IMR-90 (cell line): ENCODE results near the gene RELCH. TPM values are rescaled to one million over a fixed set of nuclear protein-coding genes. Genes with fewer than 3 reads are reported as not detected.
A peak's percentile ranks its signal among the peaks of the same experiment; 100 is the strongest.

Source experiments
- ATAC-seq: fragments of 200-7000 bp; cut with Tn5 transposase; 2 replicates; pipeline ENCODE4 v1.9.1; 2020; ENCODE audit warnings: low read depth, mild to moderate bottlenecking, moderate library complexity
- BruUV-seq: library from RNA; stranded (reverse); fragments of 400-500 nt; replicated peaks from 2 replicates; lab custom pipeline; 2021; lab: Mats Ljungman, UMichigan
- CTCF ChIA-PET: fragments of 300-600 bp; formaldehyde crosslinking; extraction: SDS; loops from one replicate; lab custom pipeline; 2021; ENCODE audit warnings: antibody characterized with exemption; lab: Yijun Ruan, JAX
- POLR2A ChIA-PET: fragments of 300-600 bp; sonication (Branson Sonifier 250); formaldehyde crosslinking; loops from one replicate; lab custom pipeline; 2022; ENCODE audit warnings: antibody characterized with exemption; ENCODE audit not compliant: unreplicated experiment; lab: Charles Lee
- DNase-seq: peaks from one replicate; pipeline ENCODE4 v3.0.0; 2013
- H2AFZ ChIP-seq: replicated peaks from 2 replicates; pipeline ENCODE3; 2013; ENCODE audit warnings: low read length, mild to moderate bottlenecking; ENCODE audit not compliant: poor library complexity
- H2AK5ac ChIP-seq: 2 replicates; pipeline ENCODE4 v1.6.1; 2013; ENCODE audit warnings: low read depth, low read length, inconsistent platforms
- H2AK9ac ChIP-seq: replicated peaks from 2 replicates; pipeline ENCODE3; 2013; ENCODE audit warnings: mild to moderate bottlenecking, low read depth, low read length, moderate library complexity; ENCODE audit not compliant: poor library complexity
- H2BK120ac ChIP-seq: 2 replicates; pipeline ENCODE4 v1.6.1; 2013; ENCODE audit warnings: low read depth, low read length, inconsistent platforms
- H2BK15ac ChIP-seq: 3 replicates; pipeline ENCODE4 v1.6.1; 2013; ENCODE audit warnings: low read depth, low read length, inconsistent platforms
- H2BK20ac ChIP-seq: 2 replicates; pipeline ENCODE4 v1.6.1; 2013; ENCODE audit warnings: low read depth, mild to moderate bottlenecking, inconsistent platforms, low read length, moderate library complexity
- H2BK5ac ChIP-seq: 2 replicates; pipeline ENCODE4 v1.6.1; 2013; ENCODE audit warnings: mild to moderate bottlenecking, low read depth, low read length, inconsistent platforms; ENCODE audit not compliant: poor library complexity, severe bottlenecking
- H3K14ac ChIP-seq: replicated peaks from 2 replicates; pipeline ENCODE4 v1.6.1; 2013; ENCODE audit warnings: low read depth, low read length, inconsistent platforms
- H3K18ac ChIP-seq: 2 replicates; pipeline ENCODE4 v1.6.1; 2013; ENCODE audit warnings: low read depth, low read length, control low read depth
- H3K23ac ChIP-seq: 2 replicates; pipeline ENCODE4 v1.6.1; 2013; ENCODE audit warnings: low read depth, low read length, inconsistent platforms
- H3K27ac ChIP-seq: 2 replicates; pipeline ENCODE4 v1.5.1; 2013; ENCODE audit warnings: mild to moderate bottlenecking, control low read depth, low read length; ENCODE audit not compliant: insufficient read depth
- H3K27me3 ChIP-seq: 2 replicates; pipeline ENCODE4 v1.6.1; 2013; ENCODE audit warnings: low read length; ENCODE audit not compliant: control insufficient read depth, insufficient read depth
- H3K36me3 ChIP-seq: 2 replicates; pipeline ENCODE4 v1.6.1; 2013; ENCODE audit warnings: low read length, mixed read lengths; ENCODE audit not compliant: control insufficient read depth, insufficient read depth
- H3K4ac ChIP-seq: 2 replicates; pipeline ENCODE4 v1.6.1; 2013; ENCODE audit warnings: low read depth, low read length, inconsistent platforms
- H3K4me1 ChIP-seq: 2 replicates; pipeline ENCODE4 v1.6.1; 2013; ENCODE audit warnings: low read length, mixed read lengths; ENCODE audit not compliant: control insufficient read depth, insufficient read depth
- H3K4me2 ChIP-seq: 2 replicates; pipeline ENCODE4 v1.6.1; 2013; ENCODE audit warnings: low read depth, mild to moderate bottlenecking, control low read depth, low read length, moderate library complexity
- H3K4me3 ChIP-seq: 2 replicates; pipeline ENCODE4 v1.5.1; 2013; ENCODE audit warnings: low read depth, mild to moderate bottlenecking, control low read depth, low read length, moderate library complexity; ENCODE audit not compliant: insufficient read depth
- H3K56ac ChIP-seq: 2 replicates; pipeline ENCODE4 v1.6.1; 2013; ENCODE audit warnings: low read length, inconsistent platforms; ENCODE audit not compliant: insufficient read depth; ENCODE audit errors: extremely low read depth
- H3K79me1 ChIP-seq, 2 experiments: 2 replicates each; pipeline ENCODE4 v1.6.1; 2013; ENCODE audit warnings: low read length in 2 of 2, inconsistent platforms in 1 of 2, low read depth in 1 of 2
- H3K9ac ChIP-seq: 2 replicates; pipeline ENCODE4 v1.6.1; 2013; ENCODE audit warnings: low read depth, low read length, control low read depth
- H3K9me1 ChIP-seq: 2 replicates; pipeline ENCODE4 v1.6.1; 2013; ENCODE audit warnings: low read length, inconsistent platforms; ENCODE audit not compliant: insufficient read depth
- H3K9me3 ChIP-seq: 2 replicates; pipeline ENCODE4 v1.6.1; 2013; ENCODE audit warnings: low read length; ENCODE audit not compliant: control insufficient read depth, insufficient read depth
- H4K20me1 ChIP-seq: 2 replicates; pipeline ENCODE4 v1.6.1; 2013; ENCODE audit warnings: low read length, inconsistent platforms; ENCODE audit not compliant: insufficient read depth
- H4K5ac ChIP-seq: 2 replicates; pipeline ENCODE4 v1.6.1; 2013; ENCODE audit warnings: mild to moderate bottlenecking, low read depth, low read length, control low read depth
- H4K8ac ChIP-seq, 2 experiments: 2 replicates each; pipeline ENCODE4 v1.6.1; 2013; ENCODE audit warnings: low read depth in 2 of 2, low read length in 2 of 2, control low read depth in 1 of 2, inconsistent platforms in 1 of 2
- H4K91ac ChIP-seq: 2 replicates; pipeline ENCODE4 v1.6.1; 2013; ENCODE audit warnings: low read depth, low read length, inconsistent platforms; ENCODE audit not compliant: insufficient read depth
- BHLHE40 ChIP-seq: fragments of 150-350 bp; IDR thresholded peaks from 2 replicates; pipeline ENCODE4 v1.6.1; 2016; ENCODE audit warnings: mild to moderate bottlenecking, low read depth, low read length
- CEBPB ChIP-seq: IDR thresholded peaks from 2 replicates; pipeline ENCODE4 v1.6.1; 2012; ENCODE audit warnings: low read depth, low read length, improper control_type of control experiment
- CHD1 ChIP-seq: IDR thresholded peaks from 2 replicates; pipeline ENCODE4 v1.6.1; 2012; ENCODE audit warnings: low read depth, low read length, improper control_type of control experiment
- ELK1 ChIP-seq: fragments of 150-350 bp; IDR thresholded peaks from 2 replicates; pipeline ENCODE4 v1.6.1; 2016; ENCODE audit warnings: low read depth, mild to moderate bottlenecking, low read length, moderate library complexity, borderline replicate concordance
- FOS ChIP-seq: fragments of 150-350 bp; IDR thresholded peaks from 2 replicates; pipeline ENCODE4 v1.6.1; 2016; ENCODE audit warnings: low read depth, low read length
- MAFK ChIP-seq: IDR thresholded peaks from 2 replicates; pipeline ENCODE4 v1.6.1; 2012; ENCODE audit warnings: low read depth, low read length, improper control_type of control experiment
- MAZ ChIP-seq: IDR thresholded peaks from 2 replicates; pipeline ENCODE4 v1.6.1; 2012; ENCODE audit warnings: low read depth, mild to moderate bottlenecking, low read length, improper control_type of control experiment, moderate library complexity, borderline replicate concordance
- MXI1 ChIP-seq: IDR thresholded peaks from 2 replicates; pipeline ENCODE4 v1.6.1; 2012; ENCODE audit warnings: low read depth, mild to moderate bottlenecking, low read length, moderate library complexity, borderline replicate concordance
- NFE2L2 ChIP-seq: fragments of 150-350 bp; IDR thresholded peaks from 2 replicates; pipeline ENCODE4 v1.6.1; 2016; ENCODE audit warnings: low read depth, mild to moderate bottlenecking, low read length
- POLR2A ChIP-seq: IDR thresholded peaks from 2 replicates; pipeline ENCODE4 v1.6.1; 2012; ENCODE audit warnings: mild to moderate bottlenecking, low read depth, low read length
- RAD21 ChIP-seq: IDR thresholded peaks from 2 replicates; pipeline ENCODE4 v1.6.1; 2012; ENCODE audit warnings: low read length, improper control_type of control experiment
- RCOR1 ChIP-seq: IDR thresholded peaks from 2 replicates; pipeline ENCODE4 v1.6.1; 2012; ENCODE audit warnings: mild to moderate bottlenecking, low read length, improper control_type of control experiment; ENCODE audit not compliant: insufficient replicate concordance
- RFX5 ChIP-seq: IDR thresholded peaks from 2 replicates; pipeline ENCODE4 v1.8.0; 2012; ENCODE audit warnings: low read depth, mild to moderate bottlenecking, low read length, moderate library complexity
- SMC3 ChIP-seq: fragments of 150-350 bp; IDR thresholded peaks from 2 replicates; pipeline ENCODE4 v1.6.1; 2016; ENCODE audit warnings: low read depth, mild to moderate bottlenecking, antibody characterized with exemption, low read length, moderate library complexity
- USF2 ChIP-seq: fragments of 150-350 bp; IDR thresholded peaks from 2 replicates; pipeline ENCODE4 v1.6.1; 2017; ENCODE audit warnings: mild to moderate bottlenecking, antibody characterized with exemption, low read length, low read depth
- WGBS, 2 experiments: methylation state at CpG; one replicate each; pipeline versions ENCODE4 v1.1.5 to v1.1.7; 2013; ENCODE audit warnings: missing lambda C conversion rate in 2 of 2; ENCODE audit not compliant: insufficient read length in 1 of 2; ENCODE audit errors: extremely low coverage in 2 of 2; 5-methylcytosine and 5-hydroxymethylcytosine counted together
- dilution Hi-C: fragments of 300-500 bp; cut with HindIII; formaldehyde crosslinking; loops from one replicate; pipeline ENCODE4 v1.14.3; 2018; ENCODE audit warnings: low sequenced_read_pairs; ENCODE audit not compliant: unreplicated experiment
- in situ Hi-C: fragments of 300-500 bp; cut with MboI; formaldehyde crosslinking; loops from 3 replicates; pipeline ENCODE4 v1.14.3; 2019; ENCODE audit warnings: low sequenced_read_pairs, inconsistent platforms, mixed read lengths
- intact Hi-C: fragments of 100-400 bp; cut with micrococcal nuclease; formaldehyde crosslinking; loops from 2 replicates; pipeline ENCODE4 v1.10.0; 2022
- polyA plus RNA-seq, 3 experiments: library from polyadenylated mRNA; depleted of rRNA; stranded (reverse); fragments of >200 nt; gene quantifications; 2 replicates each; pipeline ENCODE4 v1.2.3, GENCODE V29; 2012; ENCODE audit warnings: low replicate concordance in 1 of 3
- total RNA-seq: library from RNA; depleted of rRNA; stranded (reverse); fragments of >200 nt; gene quantifications from 2 replicates; pipeline ENCODE4 v1.2.3, GENCODE V29; 2012
- TF ChIP-seq, protein P1 (sequence below): conservative IDR thresholded peaks from 2 replicates; pipeline ENCODE4 v1.5.1; 2012; ENCODE audit warnings: mild to moderate bottlenecking, low read depth, low read length, improper control_type of control experiment

RELCH gene
- total and polyA plus RNA-seq, 2 of the 4 experiments (the other 2 are of a cell fraction) = 14.4 to 52.5 TPM

GRCh38 chr18:62334120-62334519 lies 147.1 kb downstream of the RELCH start:
- CTCF ChIA-PET = no interaction called here
- no CpG with 5 or more reads among the region's 8 CpGs for WGBS, 2 experiments

More at GRCh38 chr18:62334120-62334519, 147.1 kb downstream of the RELCH start:
- Histone ChIP-seq H4K20me1 (peaks cover 3% of the 10 kb centered on the region), H3K4me1 (peaks cover 10% of the 10 kb centered on the region), H3K4me3 (no peak overlapping the region), H2BK15ac (no peak overlapping the region), H3K27me3 (peaks cover 41% of the 10 kb centered on the region), H3K9me3 (no peaks in the 10 kb centered on the region), H3K18ac (no peak overlapping the region), H3K9me1 (no peaks in the 10 kb centered on the region), H3K4ac (no peak overlapping the region), H4K8ac (no peak overlapping the region), H2BK120ac (no peak overlapping the region), H3K14ac (no peak overlapping the region), H2BK20ac (no peak overlapping the region), H3K36me3 (no peaks in the 10 kb centered on the region), H3K23ac (no peak overlapping the region), H4K5ac (no peak overlapping the region), H3K9ac (no peak overlapping the region), H2AK5ac (no peak overlapping the region), H3K4me2 (no peak overlapping the region), H3K56ac (no peak overlapping the region), H4K91ac (no peak overlapping the region), H2AK9ac (no peak overlapping the region), H3K27ac (no peak overlapping the region), H2BK5ac (no peak overlapping the region), H2AFZ (no peak overlapping the region), H3K79me1 (no peaks in the 10 kb centered on the region)
- dilution Hi-C loops = no loop called here
- DNase-seq = peak; percentile 14
- intact Hi-C loops = no loop called here
- in situ Hi-C loops = no loop called here
- POLR2A ChIA-PET = no interaction called here
- BruUV-seq = no TSS peak
- TF ChIP-seq CHD1 = no peak
- no peak for TF ChIP-seq ELK1
- TF ChIP-seq USF2 = no peak
- TF ChIP-seq CEBPB = no peak
- TF ChIP-seq MAZ = no peak
- no peak for TF ChIP-seq RCOR1
- TF ChIP-seq FOS = no peak
- no peak for TF ChIP-seq MAFK
- TF ChIP-seq MXI1 = no peak
- no peak for TF ChIP-seq RFX5
- no peak for TF ChIP-seq NFE2L2
- TF ChIP-seq, protein P1, sequence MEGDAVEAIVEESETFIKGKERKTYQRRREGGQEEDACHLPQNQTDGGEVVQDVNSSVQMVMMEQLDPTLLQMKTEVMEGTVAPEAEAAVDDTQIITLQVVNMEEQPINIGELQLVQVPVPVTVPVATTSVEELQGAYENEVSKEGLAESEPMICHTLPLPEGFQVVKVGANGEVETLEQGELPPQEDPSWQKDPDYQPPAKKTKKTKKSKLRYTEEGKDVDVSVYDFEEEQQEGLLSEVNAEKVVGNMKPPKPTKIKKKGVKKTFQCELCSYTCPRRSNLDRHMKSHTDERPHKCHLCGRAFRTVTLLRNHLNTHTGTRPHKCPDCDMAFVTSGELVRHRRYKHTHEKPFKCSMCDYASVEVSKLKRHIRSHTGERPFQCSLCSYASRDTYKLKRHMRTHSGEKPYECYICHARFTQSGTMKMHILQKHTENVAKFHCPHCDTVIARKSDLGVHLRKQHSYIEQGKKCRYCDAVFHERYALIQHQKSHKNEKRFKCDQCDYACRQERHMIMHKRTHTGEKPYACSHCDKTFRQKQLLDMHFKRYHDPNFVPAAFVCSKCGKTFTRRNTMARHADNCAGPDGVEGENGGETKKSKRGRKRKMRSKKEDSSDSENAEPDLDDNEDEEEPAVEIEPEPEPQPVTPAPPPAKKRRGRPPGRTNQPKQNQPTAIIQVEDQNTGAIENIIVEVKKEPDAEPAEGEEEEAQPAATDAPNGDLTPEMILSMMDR = no peak
- no peak for TF ChIP-seq SMC3
- no peak for TF ChIP-seq RAD21
- TF ChIP-seq BHLHE40 = no peak
- TF ChIP-seq POLR2A = no peak
- no peak for ATAC-seq
